ENCODE data around the gene KXD1.
"Not testable (repeated sequence)": the region's sequence is repeated elsewhere in the genome, so short reads cannot be mapped to it uniquely, and the experiment has no call there.

DNA sequence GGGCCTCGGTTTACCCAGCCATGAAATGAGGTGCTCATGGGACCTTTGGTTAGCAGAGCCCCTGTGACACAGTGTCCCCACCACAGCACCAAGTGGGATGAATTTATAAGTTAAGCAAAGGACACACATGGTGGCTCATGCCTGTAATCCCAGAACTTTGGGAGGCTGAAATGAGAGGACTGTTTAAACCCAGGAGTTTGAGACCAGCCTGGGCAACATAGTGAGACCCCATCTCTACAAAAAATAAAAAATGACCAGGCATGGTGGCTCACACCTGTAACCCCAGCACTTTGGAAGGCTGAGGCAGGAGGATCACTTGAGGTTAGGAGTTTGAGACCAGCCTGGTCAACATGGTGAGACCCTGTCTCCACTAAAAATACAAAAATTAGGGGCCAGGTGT lies 17.5 kb upstream of the KXD1 start:
- TF ChIP-seq, protein P1, sequence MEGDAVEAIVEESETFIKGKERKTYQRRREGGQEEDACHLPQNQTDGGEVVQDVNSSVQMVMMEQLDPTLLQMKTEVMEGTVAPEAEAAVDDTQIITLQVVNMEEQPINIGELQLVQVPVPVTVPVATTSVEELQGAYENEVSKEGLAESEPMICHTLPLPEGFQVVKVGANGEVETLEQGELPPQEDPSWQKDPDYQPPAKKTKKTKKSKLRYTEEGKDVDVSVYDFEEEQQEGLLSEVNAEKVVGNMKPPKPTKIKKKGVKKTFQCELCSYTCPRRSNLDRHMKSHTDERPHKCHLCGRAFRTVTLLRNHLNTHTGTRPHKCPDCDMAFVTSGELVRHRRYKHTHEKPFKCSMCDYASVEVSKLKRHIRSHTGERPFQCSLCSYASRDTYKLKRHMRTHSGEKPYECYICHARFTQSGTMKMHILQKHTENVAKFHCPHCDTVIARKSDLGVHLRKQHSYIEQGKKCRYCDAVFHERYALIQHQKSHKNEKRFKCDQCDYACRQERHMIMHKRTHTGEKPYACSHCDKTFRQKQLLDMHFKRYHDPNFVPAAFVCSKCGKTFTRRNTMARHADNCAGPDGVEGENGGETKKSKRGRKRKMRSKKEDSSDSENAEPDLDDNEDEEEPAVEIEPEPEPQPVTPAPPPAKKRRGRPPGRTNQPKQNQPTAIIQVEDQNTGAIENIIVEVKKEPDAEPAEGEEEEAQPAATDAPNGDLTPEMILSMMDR (IDR thresholded peaks at IDR 0.05 in 2 of 3, conservative IDR thresholded peaks at IDR 0.05 in 1 of 3; ENCODE audit: control insufficient read depth in 2 of 3, extremely low read depth in 1 of 3, insufficient read depth in 1 of 3, low read depth in 3 of 3, low read length in 3 of 3), result not testable (repeated sequence)
- TF ChIP-seq, protein P2, sequence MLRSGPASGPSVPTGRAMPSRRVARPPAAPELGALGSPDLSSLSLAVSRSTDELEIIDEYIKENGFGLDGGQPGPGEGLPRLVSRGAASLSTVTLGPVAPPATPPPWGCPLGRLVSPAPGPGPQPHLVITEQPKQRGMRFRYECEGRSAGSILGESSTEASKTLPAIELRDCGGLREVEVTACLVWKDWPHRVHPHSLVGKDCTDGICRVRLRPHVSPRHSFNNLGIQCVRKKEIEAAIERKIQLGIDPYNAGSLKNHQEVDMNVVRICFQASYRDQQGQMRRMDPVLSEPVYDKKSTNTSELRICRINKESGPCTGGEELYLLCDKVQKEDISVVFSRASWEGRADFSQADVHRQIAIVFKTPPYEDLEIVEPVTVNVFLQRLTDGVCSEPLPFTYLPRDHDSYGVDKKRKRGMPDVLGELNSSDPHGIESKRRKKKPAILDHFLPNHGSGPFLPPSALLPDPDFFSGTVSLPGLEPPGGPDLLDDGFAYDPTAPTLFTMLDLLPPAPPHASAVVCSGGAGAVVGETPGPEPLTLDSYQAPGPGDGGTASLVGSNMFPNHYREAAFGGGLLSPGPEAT (IDR thresholded peaks at IDR 0.05; ENCODE audit: low read depth), result not testable (repeated sequence)
- TF ChIP-seq, protein P3, sequence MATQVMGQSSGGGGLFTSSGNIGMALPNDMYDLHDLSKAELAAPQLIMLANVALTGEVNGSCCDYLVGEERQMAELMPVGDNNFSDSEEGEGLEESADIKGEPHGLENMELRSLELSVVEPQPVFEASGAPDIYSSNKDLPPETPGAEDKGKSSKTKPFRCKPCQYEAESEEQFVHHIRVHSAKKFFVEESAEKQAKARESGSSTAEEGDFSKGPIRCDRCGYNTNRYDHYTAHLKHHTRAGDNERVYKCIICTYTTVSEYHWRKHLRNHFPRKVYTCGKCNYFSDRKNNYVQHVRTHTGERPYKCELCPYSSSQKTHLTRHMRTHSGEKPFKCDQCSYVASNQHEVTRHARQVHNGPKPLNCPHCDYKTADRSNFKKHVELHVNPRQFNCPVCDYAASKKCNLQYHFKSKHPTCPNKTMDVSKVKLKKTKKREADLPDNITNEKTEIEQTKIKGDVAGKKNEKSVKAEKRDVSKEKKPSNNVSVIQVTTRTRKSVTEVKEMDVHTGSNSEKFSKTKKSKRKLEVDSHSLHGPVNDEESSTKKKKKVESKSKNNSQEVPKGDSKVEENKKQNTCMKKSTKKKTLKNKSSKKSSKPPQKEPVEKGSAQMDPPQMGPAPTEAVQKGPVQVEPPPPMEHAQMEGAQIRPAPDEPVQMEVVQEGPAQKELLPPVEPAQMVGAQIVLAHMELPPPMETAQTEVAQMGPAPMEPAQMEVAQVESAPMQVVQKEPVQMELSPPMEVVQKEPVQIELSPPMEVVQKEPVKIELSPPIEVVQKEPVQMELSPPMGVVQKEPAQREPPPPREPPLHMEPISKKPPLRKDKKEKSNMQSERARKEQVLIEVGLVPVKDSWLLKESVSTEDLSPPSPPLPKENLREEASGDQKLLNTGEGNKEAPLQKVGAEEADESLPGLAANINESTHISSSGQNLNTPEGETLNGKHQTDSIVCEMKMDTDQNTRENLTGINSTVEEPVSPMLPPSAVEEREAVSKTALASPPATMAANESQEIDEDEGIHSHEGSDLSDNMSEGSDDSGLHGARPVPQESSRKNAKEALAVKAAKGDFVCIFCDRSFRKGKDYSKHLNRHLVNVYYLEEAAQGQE (IDR thresholded peaks at IDR 0.05; ENCODE audit: low read depth, low read length), result not testable (repeated sequence)
- TF ChIP-seq ZNF384 (IDR thresholded peaks at IDR 0.05; ENCODE audit: borderline replicate concordance, low read depth, low read length); MTA2 (IDR thresholded peaks at IDR 0.05; ENCODE audit: low read depth); SP1 (IDR thresholded peaks at IDR 0.05; ENCODE audit: low read depth, low read length); SMARCA5 (IDR thresholded peaks at IDR 0.05); EGR1 (IDR thresholded peaks at IDR 0.05; ENCODE audit: borderline replicate concordance in 1 of 2, low read depth in 2 of 2, low read length in 2 of 2): not testable (repeated sequence)
